ENCODE results near the gene KBTBD12.

The KBTBD12 gene

GRCh38 chr3:127949446-127950055 is 34.5 kb downstream of the KBTBD12 start:
- H2AFZ ChIP-seq (ENCODE audit: low read length), result no peak overlapping the region
- H3K4me2 ChIP-seq (ENCODE audit: low read depth, low read length), result no peak overlapping the region
- no peaks in the 10 kb centered on the region for H3K36me3 ChIP-seq (replicated peaks; ENCODE audit: insufficient read depth, low read length)
- H3K27ac ChIP-seq (ENCODE audit: low read length), result no peak overlapping the region
- no peaks in the 10 kb centered on the region for H4K20me1 ChIP-seq (ENCODE audit: insufficient read depth, low read length)
- no peaks in the 10 kb centered on the region for H3K9me3 ChIP-seq (replicated peaks; ENCODE audit: insufficient read depth, low read length)
- no peaks in the 10 kb centered on the region for H3K9me2 ChIP-seq (replicated peaks; ENCODE audit: insufficient read depth, low read length)
- no peaks in the 10 kb centered on the region for H3K4me1 ChIP-seq (ENCODE audit: low read length)
- no peak for TF ChIP-seq CTCF (IDR thresholded peaks at IDR 0.05; ENCODE audit: low read length)
- TF ChIP-seq EZH2 (optimal IDR thresholded peaks at IDR 0.05; ENCODE audit: low read depth, low read length), result no peak
- TF ChIP-seq EZH2phosphoT487 (IDR thresholded peaks at IDR 0.05; ENCODE audit: low read length), result no peak
- no peak for DNase-seq
- H3K79me2 ChIP-seq (ENCODE audit: low read length), result no peaks in the 10 kb centered on the region
- H3K27me3 ChIP-seq (replicated peaks; ENCODE audit: insufficient read depth, low read length), result no peaks in the 10 kb centered on the region
- no peak overlapping the region for H3K9ac ChIP-seq (ENCODE audit: low read length)
- H3F3A ChIP-seq (ENCODE audit: insufficient read depth, low read length), result no peaks in the 10 kb centered on the region
- H3K4me3 ChIP-seq (ENCODE audit: low read length), result no peak overlapping the region

GRCh38 chr3:127951276-127951675 is 36.2 kb downstream of the KBTBD12 start:
- no peak overlapping the region for H3K27ac ChIP-seq (ENCODE audit: low read length)
- no peak for DNase-seq
- H3K9me2 ChIP-seq (replicated peaks; ENCODE audit: insufficient read depth, low read length), result no peaks in the 10 kb centered on the region
- H3K9me3 ChIP-seq (replicated peaks; ENCODE audit: insufficient read depth, low read length), result no peaks in the 10 kb centered on the region
- H2AFZ ChIP-seq (ENCODE audit: low read length), result no peak overlapping the region
- H3K27me3 ChIP-seq (replicated peaks; ENCODE audit: insufficient read depth, low read length), result no peaks in the 10 kb centered on the region
- no peaks in the 10 kb centered on the region for H3K4me1 ChIP-seq (ENCODE audit: low read length)
- H3K9ac ChIP-seq (ENCODE audit: low read length), result no peak overlapping the region
- TF ChIP-seq EZH2phosphoT487 (IDR thresholded peaks at IDR 0.05; ENCODE audit: low read length), result no peak
- no peak for TF ChIP-seq CTCF (IDR thresholded peaks at IDR 0.05; ENCODE audit: low read length)
- no peak for TF ChIP-seq EZH2 (optimal IDR thresholded peaks at IDR 0.05; ENCODE audit: low read depth, low read length)
- no peaks in the 10 kb centered on the region for H3K79me2 ChIP-seq (ENCODE audit: low read length)
- H3F3A ChIP-seq (ENCODE audit: insufficient read depth, low read length), result no peaks in the 10 kb centered on the region
- no peak overlapping the region for H3K4me2 ChIP-seq (ENCODE audit: low read depth, low read length)
- H3K4me3 ChIP-seq (ENCODE audit: low read length), result no peak overlapping the region
- H4K20me1 ChIP-seq (ENCODE audit: insufficient read depth, low read length), result no peaks in the 10 kb centered on the region
- H3K36me3 ChIP-seq (replicated peaks; ENCODE audit: insufficient read depth, low read length), result no peaks in the 10 kb centered on the region

GRCh38 chr3:127953091-127954035 is 38.3 kb downstream of the KBTBD12 start:
- Histone ChIP-seq H3K9ac (ENCODE audit: low read length) (no peak overlapping the region), H3K27me3 (replicated peaks; ENCODE audit: insufficient read depth, low read length) (no peaks in the 10 kb centered on the region), H2AFZ (ENCODE audit: low read length) (no peak overlapping the region), H3K4me2 (ENCODE audit: low read depth, low read length) (no peak overlapping the region), H3K4me3 (ENCODE audit: low read length) (no peak overlapping the region), H3K79me2 (ENCODE audit: low read length) (no peaks in the 10 kb centered on the region), H3K9me3 (replicated peaks; ENCODE audit: insufficient read depth, low read length) (no peaks in the 10 kb centered on the region), H3K9me2 (replicated peaks; ENCODE audit: insufficient read depth, low read length) (no peaks in the 10 kb centered on the region), H3F3A (ENCODE audit: insufficient read depth, low read length) (no peaks in the 10 kb centered on the region), H3K27ac (ENCODE audit: low read length) (no peak overlapping the region), H3K4me1 (ENCODE audit: low read length) (no peaks in the 10 kb centered on the region), H3K36me3 (replicated peaks; ENCODE audit: insufficient read depth, low read length) (no peaks in the 10 kb centered on the region), H4K20me1 (ENCODE audit: insufficient read depth, low read length) (no peaks in the 10 kb centered on the region)
- TF ChIP-seq EZH2phosphoT487 (IDR thresholded peaks at IDR 0.05; ENCODE audit: low read length) (no peak), EZH2 (optimal IDR thresholded peaks at IDR 0.05; ENCODE audit: low read depth, low read length) (no peak)
- no peak for DNase-seq
